A375 (cell line): ENCODE measurements around the gene ZNF33A. TPM values are rescaled to one million over a fixed set of nuclear protein-coding genes. Genes with fewer than 3 reads are reported as not detected.

Experiments used
- small RNA-seq: library from RNA; depleted of rRNA; stranded (forward); fragments of <200 nt; gene quantifications from one replicate; pipeline ENCODE3, GENCODE V24; 2014
- total RNA-seq: library from RNA; depleted of rRNA; stranded (reverse); fragments of >200 nt; shearing (Covaris generic); gene quantifications from 2 replicates; pipeline ENCODE4 v1.2.3, GENCODE V29; 2014; rRNA removed

The ZNF33A gene
- 9.2 and 11.1 TPM in 2 replicates for total RNA-seq

GRCh38 chr10:38010119-38010903 lies at the start of gene ZNF33A:
Gene ZNF33A (plus strand): TSS chr10:38010675. CDS start chr10:38012342, 1,667 bp downstream.

GRCh38 chr10:37976091-37976879 lies 34.2 kb upstream of the ZNF33A start, which contains the start of gene ZNF25:
Gene ZNF25 (minus strand): TSS chr10:37976647. CDS start chr10:37971722, 4,925 bp downstream.

GRCh38 chr10:38094158-38094926 lies 83.9 kb downstream of the ZNF33A start, which contains the start of gene ZNF37A:
Gene ZNF37A (plus strand): TSS chr10:38094337. CDS start chr10:38096618, 2,281 bp downstream.

Small RNA genes lying within 50 kb of the gene (small RNA-seq; reads per million reads assigned to genes)
- gene AL161931.1 (not detected), gene FXYD6P2 (not detected), gene RF00019 (not detected), gene RNU6-795P (not detected)

Other genes starting within 250 kb of the ZNF33A start
- gene ZNF248, start 153.1 kb upstream of the ZNF33A start, total RNA-seq: 7.1 and 8.1 TPM in 2 replicates
- 1.1 and 1.8 TPM in 2 replicates for gene ZNF25, start 34.0 kb upstream of the ZNF33A start, total RNA-seq
- gene ZNF37A, start 83.7 kb downstream of the ZNF33A start, total RNA-seq: 10.8 and 12.3 TPM in 2 replicates